ENCODE measurements around the gene KRT27. TPM values are rescaled to one million over a fixed set of nuclear protein-coding genes. Genes with fewer than 3 reads are reported as not detected.
A peak's percentile ranks its signal among the peaks of the same experiment; 100 is the strongest.

Gene KRT27
- total RNA-seq, 4 donors from 2014 or later, result not detected

DNA sequence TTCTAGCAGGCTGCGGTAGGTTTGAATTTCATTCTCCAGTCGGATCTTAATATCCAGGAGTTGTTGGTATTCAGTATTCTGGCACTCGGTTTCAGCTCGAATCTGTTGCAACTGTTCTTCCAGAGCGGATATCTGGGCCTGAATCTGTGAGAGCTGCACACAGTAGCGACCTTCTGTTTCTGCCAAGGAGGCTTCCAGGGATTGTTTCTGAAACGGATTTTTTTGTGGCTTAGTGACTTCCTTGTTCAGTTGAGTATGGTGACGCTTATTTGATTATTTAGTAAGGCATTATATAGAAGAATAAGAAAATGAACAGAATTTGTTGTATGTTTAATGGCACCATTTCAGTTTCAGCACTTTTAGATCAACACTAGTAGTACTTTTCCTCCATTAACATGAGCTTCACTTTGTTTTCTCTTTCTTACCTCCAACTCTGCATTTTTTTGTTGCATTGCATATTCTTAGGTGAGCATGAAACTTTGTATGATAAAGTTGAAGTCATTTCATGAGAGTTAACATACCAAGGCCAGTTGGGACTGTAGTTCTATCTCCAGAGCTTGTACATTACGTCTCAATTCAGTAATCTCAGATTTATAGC is 37.3 kb upstream of the KRT27 start:
- Histone ChIP-seq H3K4me1 (peaks cover 0 to 6% of the 10 kb centered on the region in 2 donors), H3K4me3 (peak overlapping the region; percentile 40 to 93), H3K27me3 (no peaks in the 10 kb centered on the region), H3K9me3 (no peaks in the 10 kb centered on the region), H3K27ac (peak overlapping the region; percentile 78 to 92), H3K36me3 (no peaks in the 10 kb centered on the region)
- TF ChIP-seq, protein P1, sequence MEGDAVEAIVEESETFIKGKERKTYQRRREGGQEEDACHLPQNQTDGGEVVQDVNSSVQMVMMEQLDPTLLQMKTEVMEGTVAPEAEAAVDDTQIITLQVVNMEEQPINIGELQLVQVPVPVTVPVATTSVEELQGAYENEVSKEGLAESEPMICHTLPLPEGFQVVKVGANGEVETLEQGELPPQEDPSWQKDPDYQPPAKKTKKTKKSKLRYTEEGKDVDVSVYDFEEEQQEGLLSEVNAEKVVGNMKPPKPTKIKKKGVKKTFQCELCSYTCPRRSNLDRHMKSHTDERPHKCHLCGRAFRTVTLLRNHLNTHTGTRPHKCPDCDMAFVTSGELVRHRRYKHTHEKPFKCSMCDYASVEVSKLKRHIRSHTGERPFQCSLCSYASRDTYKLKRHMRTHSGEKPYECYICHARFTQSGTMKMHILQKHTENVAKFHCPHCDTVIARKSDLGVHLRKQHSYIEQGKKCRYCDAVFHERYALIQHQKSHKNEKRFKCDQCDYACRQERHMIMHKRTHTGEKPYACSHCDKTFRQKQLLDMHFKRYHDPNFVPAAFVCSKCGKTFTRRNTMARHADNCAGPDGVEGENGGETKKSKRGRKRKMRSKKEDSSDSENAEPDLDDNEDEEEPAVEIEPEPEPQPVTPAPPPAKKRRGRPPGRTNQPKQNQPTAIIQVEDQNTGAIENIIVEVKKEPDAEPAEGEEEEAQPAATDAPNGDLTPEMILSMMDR (IDR thresholded peaks at IDR 0.05), result no peak
- no peak for TF ChIP-seq POLR2A (IDR thresholded peaks at IDR 0.05)
- intact Hi-C loops (cut with DNase I; ENCODE audit: low total_unique reads), result no loop called here
- no peak for DNase-seq

DNA sequence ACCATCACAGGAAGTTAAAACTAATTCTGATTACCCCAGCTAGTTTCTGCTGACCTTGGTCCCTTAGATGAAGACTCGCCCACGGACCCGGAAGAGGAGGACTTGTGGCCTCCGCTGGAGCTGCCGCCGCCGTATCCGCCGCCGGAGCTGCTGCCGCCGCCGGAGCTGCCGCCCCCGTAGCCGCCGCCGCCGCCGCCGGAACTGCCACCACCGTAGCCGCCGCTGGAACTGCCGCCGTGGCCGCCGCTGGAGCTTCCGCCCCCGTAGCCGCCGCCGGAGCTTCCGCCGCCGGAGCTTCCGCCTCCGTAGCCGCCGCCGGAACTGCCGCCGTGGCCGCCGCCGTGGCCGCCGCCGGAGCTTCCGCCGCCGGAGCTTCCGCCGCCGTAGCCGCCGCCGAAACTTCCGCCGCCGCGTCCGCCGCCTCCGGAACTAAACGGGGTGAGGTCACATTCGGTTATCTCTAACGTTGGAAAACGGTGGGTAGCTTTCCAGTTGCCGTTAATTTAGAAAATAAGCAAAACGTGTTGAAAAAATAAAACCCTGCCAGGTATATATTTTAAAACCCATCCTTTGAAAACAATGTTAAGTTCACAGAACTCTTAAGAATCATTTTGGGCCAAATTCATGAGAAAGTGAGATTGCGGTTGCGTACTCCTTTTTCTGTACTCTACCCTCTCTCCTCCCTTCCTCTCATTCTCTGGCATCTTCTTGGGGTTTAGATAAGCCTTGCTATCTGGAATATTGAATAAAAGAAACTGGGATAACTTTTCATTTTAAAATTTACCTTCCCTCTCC is 36.6 kb upstream of the KRT27 start:
- Histone ChIP-seq H3K4me3 (peak overlapping the region; percentile 40 to 93), H3K36me3 (no peaks in the 10 kb centered on the region), H3K27ac (peak overlapping the region; percentile 78 to 92), H3K9me3 (no peaks in the 10 kb centered on the region), H3K4me1 (peaks cover 0 to 6% of the 10 kb centered on the region in 2 donors), H3K27me3 (no peaks in the 10 kb centered on the region)
- intact Hi-C loops (cut with DNase I; ENCODE audit: low total_unique reads), result no loop called here
- TF ChIP-seq, protein P1 (IDR thresholded peaks at IDR 0.05), result peak in 1 of 4 experiments; percentile 21
- peak; percentile 52 to 80 for TF ChIP-seq POLR2A (IDR thresholded peaks at IDR 0.05)
- peak; percentile 74 to 86 for DNase-seq

DNA sequence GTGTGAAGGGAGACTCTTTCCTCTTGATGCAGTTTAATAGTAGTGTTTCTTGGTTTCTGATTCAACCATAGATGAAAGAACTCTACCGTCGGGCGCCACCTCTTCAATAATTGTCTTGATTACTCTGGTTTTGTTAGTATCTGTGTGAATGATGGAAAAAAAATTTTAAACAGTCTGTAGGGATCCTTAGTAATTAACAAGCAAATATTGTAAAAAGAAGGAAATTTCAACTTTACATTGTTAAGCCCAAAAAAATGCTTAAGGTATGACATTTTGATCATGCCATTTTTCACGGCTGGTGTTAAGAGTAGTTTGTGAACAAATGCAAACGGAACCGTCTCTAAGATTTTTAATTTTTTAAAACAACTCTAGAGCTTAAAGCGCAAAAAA is 36.0 kb upstream of the KRT27 start:
- TF ChIP-seq POLR2A (IDR thresholded peaks at IDR 0.05), result no peak
- TF ChIP-seq, protein P1 (IDR thresholded peaks at IDR 0.05), result no peak
- Histone ChIP-seq H3K36me3 (no peaks in the 10 kb centered on the region), H3K9me3 (no peaks in the 10 kb centered on the region), H3K4me1 (peaks cover 0 to 6% of the 10 kb centered on the region in 2 donors), H3K27ac (peak overlapping the region; percentile 78 to 92), H3K4me3 (peak overlapping the region; percentile 40 to 93), H3K27me3 (no peaks in the 10 kb centered on the region)
- intact Hi-C loops (cut with DNase I; ENCODE audit: low total_unique reads), result no loop called here
- DNase-seq, result no peak

DNA sequence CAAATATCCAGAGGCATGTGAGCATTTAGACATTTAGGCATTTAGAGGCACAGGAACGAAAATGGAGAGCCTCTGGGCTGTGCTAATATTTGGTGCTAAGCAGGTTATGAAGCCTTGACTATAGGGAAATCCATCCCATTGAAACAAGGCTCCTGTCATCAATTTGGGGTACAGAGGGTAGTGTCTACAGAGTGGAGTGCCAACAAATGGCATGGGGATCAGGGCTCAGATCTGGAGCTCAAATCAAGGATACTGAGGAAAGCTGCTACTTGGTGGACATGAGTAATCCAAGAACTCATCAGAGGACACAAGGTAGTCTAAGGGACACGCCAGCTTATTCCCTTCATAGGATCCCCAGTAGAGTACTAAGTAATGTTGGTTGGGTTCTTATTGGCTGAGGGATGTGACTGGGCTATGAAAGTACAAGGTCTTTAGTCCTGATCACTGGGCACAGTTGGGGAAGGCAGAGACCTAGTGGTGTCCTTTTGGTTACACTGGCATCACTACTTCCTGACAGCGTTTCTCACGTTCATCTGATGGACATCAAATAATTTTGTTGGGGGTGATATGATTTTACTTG is 34.8 kb upstream of the KRT27 start:
- TF ChIP-seq, protein P1 (IDR thresholded peaks at IDR 0.05), result no peak
- no peak for TF ChIP-seq POLR2A (IDR thresholded peaks at IDR 0.05)
- no peaks in the 10 kb centered on the region for H3K36me3 ChIP-seq

DNA sequence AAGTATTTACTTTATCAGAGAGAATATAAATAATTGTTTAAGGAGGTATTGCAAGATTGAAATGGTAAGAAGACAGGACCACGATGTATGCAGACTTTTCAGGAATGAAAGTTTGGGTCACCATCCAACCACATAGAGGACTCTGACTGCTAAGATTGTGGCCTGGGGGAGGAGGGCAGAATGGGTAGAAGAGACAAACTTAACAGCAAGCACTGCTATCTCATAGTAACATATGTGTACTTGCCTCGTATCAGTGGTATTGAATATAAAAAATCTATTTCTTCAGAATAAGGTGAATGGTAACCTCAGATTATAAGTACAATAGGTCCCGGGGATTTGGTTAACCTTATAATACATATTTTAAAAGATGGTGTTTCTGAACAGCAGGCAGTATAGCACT is 34.2 kb upstream of the KRT27 start:
- H3K9me3 ChIP-seq, result no peaks in the 10 kb centered on the region
- DNase-seq, result no peak
- intact Hi-C loops (cut with DNase I; ENCODE audit: low total_unique reads), result no loop called here
- TF ChIP-seq, protein P1 (IDR thresholded peaks at IDR 0.05), result no peak
- no peak for TF ChIP-seq POLR2A (IDR thresholded peaks at IDR 0.05)
- no peak overlapping the region for H3K4me3 ChIP-seq
- H3K27ac ChIP-seq, result no peak overlapping the region
- no peaks in the 10 kb centered on the region for H3K36me3 ChIP-seq
- H3K27me3 ChIP-seq, result peaks cover 0 to 5% of the 10 kb centered on the region in 2 donors
- H3K4me1 ChIP-seq, result peaks cover 0 to 6% of the 10 kb centered on the region in 2 donors

More for the DNA sequence above, 34.8 kb upstream of the KRT27 start:
- H3K27ac ChIP-seq, result no peak overlapping the region
- DNase-seq, result no peak
- H3K4me3 ChIP-seq, result no peak overlapping the region
- intact Hi-C loops (cut with DNase I; ENCODE audit: low total_unique reads), result no loop called here
- H3K4me1 ChIP-seq, result peaks cover 0 to 6% of the 10 kb centered on the region in 2 donors
- H3K27me3 ChIP-seq, result no peaks in the 10 kb centered on the region
- H3K9me3 ChIP-seq, result no peaks in the 10 kb centered on the region
